ENCODE results near the gene NAA80.
"Not testable (repeated sequence)": the region's sequence is repeated elsewhere in the genome, so short reads cannot be mapped to it uniquely, and the experiment has no call there.

The NAA80 gene

DNA sequence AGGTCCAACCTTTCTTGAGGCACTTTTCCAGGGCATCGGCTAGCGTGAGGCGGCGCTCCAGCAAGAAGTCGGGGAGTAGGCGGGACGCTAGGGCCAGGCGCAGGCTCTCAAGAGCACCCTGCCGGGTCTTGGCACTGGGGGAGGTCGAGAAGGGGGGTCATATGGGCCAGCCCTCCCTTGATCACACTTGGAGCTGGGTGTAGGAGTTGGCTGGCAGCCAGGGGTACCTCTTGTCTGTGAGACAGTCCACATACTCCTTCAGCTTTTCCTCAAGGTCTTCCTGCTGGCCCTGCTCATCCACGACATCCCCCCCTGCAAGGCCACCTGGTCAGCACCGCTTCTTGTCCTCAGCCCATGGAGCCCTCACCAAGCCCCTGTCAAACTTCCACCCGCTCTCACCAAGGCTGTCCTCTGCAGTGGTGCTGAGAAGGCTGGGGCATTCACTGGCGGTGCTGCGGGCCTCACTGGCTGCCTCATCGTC lies 9.0 kb downstream of the NAA80 start:
- DNase-seq (ENCODE audit: low spot score) = no peak

DNA sequence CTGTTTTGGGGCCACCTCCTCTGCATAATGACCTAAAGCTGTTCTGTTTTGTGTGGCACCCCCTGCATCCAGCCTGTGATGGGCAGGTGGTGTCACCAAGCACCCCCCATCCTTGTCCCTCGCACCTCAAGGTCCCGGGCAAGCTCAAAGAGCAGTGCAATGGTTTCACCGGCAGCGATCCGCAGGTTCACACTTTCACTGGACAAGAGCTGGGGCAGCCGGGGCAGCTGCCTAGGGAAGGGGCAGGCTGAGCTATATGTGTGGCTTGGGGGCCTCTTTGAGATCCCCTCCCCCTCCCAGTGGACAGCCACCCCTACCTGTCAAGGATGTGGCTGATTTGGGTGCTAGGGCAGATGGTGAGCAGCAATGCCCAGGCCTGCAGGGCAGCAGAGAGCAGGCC lies 10.1 kb downstream of the NAA80 start:
- DNase-seq (ENCODE audit: low spot score) = no peak

- no peak for DNase-seq (ENCODE audit: low spot score)
Measured at GRCh38 chr3:50288387-50289007, 10.7 kb downstream of the NAA80 start.

- DNase-seq (ENCODE audit: low spot score) = no peak
Measured at GRCh38 chr3:50287262-50287661, 11.9 kb downstream of the NAA80 start.

GRCh38 chr3:50286322-50287227 lies 12.6 kb downstream of the NAA80 start:
- DNase-seq (ENCODE audit: low spot score) = no peak

DNA sequence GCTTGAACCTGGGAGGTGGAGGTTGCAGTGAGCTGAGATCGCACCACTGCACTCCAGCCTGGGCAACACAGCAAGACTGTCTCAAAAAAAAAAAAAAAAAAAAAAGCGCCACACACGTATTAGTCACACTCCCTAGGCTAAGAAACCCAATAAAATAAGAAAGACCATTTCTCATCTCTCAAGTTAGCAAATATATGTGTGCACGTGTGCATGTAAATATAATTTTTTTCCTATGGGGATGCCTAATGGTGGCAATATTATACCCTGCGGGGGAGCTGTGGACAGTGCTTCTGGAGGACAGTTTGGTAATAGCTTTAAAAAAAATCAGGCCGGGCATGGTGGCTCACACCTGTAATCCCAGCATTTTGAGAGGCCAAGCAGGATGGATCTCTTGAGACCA lies 15.1 kb downstream of the NAA80 start:
- not testable (repeated sequence) for DNase-seq (ENCODE audit: low spot score)

GRCh38 chr3:50279255-50280016 lies 19.8 kb downstream of the NAA80 start:
- no peak for DNase-seq (ENCODE audit: low spot score)

DNA sequence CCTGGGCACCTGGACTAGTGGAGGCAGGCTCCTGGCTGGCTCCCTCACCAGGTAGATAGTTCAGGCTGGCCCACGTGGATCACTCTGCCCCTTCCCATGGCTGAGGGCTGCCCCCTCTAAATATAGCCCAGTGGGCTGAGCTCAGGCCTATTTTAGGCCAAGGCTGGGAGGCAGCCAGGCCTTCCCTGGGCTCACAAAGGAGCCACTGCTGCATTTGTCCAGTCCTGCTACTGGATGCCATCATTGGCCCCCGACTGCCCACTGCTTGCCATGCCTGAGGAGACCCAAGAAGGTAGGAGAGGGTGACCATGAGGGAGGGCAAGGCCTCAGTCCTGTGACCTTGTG lies 20.4 kb downstream of the NAA80 start, which contains the start of gene LSMEM2:
LSMEM2 (plus strand) TSS at position 208 of the 345 bp plus-strand sequence; CDS start at position 235, 27 bp downstream.
- no peak for DNase-seq (ENCODE audit: low spot score)

- DNase-seq (ENCODE audit: low spot score) = no peak
Measured at GRCh38 chr3:50278123-50278879, 20.9 kb downstream of the NAA80 start.

DNA sequence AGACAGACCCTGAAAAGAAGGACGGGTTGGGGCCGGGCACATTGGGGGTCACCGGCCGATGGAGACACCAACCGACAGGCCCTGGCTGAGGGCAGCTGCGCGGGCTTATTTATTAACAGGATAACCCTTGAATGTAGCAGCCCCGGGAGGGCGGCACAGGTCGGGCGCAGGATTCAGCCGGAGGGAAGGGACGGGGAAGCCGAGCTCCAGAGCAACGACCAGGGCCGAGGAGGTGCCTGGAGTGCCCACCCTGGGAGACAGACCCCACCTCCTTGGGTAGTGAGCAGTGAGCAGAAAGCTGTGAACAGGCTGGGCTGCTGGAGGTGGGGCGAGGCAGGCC lies 22.5 kb downstream of the NAA80 start:
- no peak for DNase-seq (ENCODE audit: low spot score)

DNA sequence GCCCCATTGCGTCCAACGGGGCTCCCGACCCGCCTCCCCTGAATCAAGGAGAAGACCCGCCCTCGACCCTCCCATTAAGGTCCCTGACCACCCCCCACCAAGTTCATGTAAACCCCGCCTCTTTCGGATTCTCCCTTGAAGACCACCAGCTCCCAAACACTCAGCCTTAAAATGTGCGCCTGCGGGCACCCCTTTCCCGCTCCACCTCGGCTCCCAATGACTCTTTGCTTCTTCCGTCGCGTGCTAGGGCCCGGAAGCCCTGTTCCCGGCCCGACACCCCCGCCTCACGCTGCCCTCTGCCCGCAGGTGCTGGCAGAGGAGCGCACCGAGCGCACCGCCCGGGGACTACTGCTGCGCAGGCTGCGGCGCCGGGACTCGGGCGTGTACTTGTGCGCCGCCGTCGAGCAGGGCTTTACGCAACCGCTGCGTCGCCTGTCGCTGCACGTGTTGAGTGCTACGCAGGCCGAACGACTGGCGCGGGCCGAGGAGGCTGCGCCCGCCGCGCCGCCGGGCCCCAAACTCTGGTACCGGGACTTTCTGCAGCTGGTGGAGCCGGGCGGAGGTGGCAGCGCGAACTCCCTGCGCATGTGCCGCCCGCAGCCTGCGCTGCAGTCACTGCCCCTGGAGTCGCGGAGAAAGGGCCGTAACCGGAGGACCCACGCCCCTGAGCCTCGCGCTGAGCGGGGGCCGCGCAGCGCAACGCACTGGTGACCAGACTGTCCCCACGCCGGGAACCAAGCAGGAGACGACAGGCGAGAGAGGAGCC lies 23.0 kb downstream of the NAA80 start:
- peak; percentile 15 for DNase-seq (ENCODE audit: low spot score)

DNA sequence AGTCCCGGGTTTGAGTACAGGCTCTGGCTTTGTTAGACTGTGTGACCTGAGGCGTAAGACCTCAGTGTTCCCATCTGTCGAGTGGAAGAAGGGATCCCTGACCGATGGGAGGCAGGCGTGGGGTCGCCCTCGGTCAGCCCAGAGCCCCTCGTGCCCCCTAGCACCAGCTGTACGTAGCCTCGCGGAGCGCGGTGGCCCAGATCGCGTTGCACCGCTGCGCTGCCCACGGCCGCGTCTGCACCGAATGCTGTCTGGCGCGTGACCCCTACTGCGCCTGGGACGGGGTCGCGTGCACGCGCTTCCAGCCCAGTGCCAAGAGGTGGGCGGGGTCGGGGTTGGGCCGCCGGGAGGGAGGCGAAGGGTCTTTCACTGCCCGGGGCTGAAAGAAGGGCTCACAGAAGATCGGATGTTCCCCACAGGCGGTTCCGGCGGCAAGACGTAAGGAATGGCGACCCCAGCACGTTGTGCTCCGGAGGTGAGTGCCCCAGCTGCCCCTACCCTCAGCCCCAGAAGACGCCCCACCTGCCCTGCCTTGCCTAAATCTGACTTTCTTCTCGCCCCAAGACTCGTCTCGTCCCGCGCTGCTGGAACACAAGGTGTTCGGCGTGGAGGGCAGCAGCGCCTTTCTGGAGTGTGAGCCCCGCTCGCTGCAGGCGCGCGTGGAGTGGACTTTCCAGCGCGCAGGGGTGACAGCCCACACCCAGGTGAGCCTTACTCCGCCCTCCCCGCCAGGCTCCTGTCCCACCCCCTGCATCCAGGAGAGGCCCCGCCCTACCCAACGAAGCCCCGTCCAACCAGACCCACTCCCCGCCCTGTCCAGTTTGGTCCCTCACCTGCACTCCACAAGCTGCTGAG lies 23.8 kb downstream of the NAA80 start:
- no peak for DNase-seq (ENCODE audit: low spot score)

GRCh38 chr3:50274371-50275104 lies 24.7 kb downstream of the NAA80 start:
- DNase-seq (ENCODE audit: low spot score) = peak; percentile 78

DNA sequence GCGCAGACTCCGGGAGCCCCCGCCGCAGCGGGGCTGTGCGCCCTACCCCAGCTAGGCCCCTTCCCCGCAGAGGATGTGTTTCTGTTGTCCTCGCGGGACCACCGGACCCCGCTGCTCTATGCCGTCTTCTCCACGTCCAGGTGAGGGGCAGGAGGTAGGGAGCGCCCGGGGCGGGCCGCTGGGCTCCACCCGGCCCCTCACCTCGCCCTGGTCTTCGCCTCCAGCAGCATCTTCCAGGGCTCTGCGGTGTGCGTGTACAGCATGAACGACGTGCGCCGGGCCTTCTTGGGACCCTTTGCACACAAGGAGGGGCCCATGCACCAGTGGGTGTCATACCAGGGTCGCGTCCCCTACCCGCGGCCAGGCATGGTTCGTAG lies 25.5 kb downstream of the NAA80 start:
- DNase-seq (ENCODE audit: low spot score) = no peak

DNA sequence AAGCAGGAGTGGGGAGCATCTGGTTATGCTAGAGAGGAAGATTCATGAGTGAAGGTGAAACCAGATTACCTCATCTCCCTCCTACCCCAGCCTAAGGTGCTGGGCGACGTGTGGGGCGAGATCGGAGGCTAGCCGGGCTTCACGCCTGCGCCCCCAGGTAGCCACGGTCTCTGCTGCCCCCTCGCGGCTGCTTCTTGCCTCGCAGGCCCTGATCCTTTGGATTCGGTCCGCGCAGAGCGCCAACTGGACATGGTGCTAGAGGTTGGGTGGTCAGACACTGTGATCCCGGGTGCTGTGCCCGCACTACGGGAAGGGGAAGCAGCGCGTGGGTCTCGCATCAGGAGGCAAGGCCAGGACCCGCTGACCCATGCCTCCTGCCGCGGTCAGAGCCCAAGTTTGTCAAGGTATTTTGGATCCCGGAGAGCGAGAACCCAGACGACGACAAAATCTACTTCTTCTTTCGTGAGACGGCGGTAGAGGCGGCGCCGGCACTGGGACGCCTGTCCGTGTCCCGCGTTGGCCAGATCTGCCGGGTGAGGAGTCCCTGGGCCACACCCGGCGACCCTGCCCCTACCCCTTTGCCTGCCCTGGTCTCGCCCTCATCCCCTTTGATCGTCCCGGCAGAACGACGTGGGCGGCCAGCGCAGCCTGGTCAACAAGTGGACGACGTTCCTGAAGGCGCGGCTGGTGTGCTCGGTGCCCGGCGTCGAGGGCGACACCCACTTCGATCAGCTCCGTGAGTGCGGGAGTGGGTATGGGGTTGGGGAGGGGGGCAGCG lies 26.1 kb downstream of the NAA80 start:
- DNase-seq (ENCODE audit: low spot score) = peak; percentile 93

- not testable (repeated sequence) for DNase-seq (ENCODE audit: low spot score)
Measured at GRCh38 chr3:50272538-50272910, 26.7 kb downstream of the NAA80 start.

- no peak for DNase-seq (ENCODE audit: low spot score)
Measured at GRCh38 chr3:50271314-50271936, 27.8 kb downstream of the NAA80 start.
